ENCODE results near the gene UPF3A.
"Not testable (repeated sequence)": the region's sequence is repeated elsewhere in the genome, so short reads cannot be mapped to it uniquely, and the experiment has no call there.

UPF3A gene, protein sequence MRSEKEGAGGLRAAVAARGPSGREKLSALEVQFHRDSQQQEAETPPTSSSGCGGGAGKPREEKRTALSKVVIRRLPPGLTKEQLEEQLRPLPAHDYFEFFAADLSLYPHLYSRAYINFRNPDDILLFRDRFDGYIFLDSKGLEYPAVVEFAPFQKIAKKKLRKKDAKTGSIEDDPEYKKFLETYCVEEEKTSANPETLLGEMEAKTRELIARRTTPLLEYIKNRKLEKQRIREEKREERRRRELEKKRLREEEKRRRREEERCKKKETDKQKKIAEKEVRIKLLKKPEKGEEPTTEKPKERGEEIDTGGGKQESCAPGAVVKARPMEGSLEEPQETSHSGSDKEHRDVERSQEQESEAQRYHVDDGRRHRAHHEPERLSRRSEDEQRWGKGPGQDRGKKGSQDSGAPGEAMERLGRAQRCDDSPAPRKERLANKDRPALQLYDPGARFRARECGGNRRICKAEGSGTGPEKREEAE

DNA sequence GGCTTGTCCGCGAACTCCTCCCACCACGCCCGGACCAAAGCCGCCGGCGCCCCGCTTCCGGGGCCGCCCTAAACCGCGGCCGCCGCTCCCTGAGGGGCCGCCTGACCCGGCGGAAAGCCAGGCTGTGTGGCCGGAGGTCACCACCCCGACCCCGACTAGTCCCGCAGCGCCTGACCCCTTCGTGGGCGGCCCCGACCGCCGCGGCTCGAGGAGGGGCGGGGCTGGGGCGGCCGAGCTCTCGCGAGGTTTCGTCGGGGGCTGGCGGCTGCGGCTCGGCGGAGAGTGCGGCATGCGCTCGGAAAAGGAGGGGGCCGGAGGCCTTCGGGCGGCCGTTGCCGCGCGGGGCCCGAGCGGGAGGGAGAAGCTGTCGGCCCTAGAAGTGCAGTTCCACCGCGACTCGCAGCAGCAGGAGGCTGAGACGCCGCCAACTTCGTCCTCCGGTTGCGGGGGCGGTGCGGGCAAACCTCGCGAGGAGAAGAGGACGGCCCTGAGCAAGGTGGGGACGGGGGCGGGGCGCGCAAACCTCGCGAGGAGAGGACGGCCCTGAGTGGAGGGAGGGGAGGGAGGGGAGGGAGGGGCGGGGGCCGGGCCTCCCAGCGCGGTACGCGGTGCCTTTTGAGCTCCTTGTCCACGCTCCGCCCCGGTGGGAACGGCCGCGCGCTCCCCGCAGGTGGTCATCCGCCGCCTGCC is at the start of gene UPF3A:
Gene UPF3A (plus strand): TSS at position 251 of the 690 bp plus-strand sequence. CDS start 39 bp downstream, at position 290.
- in situ Hi-C loops (cut with MboI; ENCODE audit: low sequenced_read_pairs) = no loop called here

DNA sequence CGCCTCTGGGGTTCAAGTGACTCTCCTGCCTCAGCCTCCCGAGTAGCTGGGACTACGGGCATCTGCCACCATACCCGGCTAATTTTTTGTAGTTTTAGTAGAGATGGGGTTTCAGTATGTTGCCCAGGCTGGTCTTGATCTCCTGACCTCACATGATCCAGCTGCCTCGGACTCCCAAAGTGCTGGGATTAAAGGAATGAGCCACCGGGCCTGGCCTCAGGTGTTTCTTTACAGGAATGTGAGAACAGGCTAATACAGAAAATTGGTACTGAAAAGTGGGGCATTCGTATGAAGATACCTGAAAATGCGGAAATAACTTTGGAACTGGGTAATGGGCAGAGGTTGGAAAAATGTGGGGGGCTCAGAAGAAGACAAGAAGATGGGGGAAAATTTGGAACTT is 49.5 kb upstream of the UPF3A start:
- in situ Hi-C loops (cut with MboI; ENCODE audit: low sequenced_read_pairs) = no loop called here

- in situ Hi-C loops (cut with MboI; ENCODE audit: low sequenced_read_pairs) = no loop called here
Observed at GRCh38 chr13:114234266-114234644, 47.1 kb upstream of the UPF3A start.

- in situ Hi-C loops (cut with MboI; ENCODE audit: low sequenced_read_pairs) = no loop called here
Observed at GRCh38 chr13:114234645-114235421, 46.6 kb upstream of the UPF3A start, which contains the start of gene CDC16. TSS of gene CDC16 (plus strand) at chr13:114234897. CDS start at chr13:114235085, 188 bp downstream.

GRCh38 chr13:114235697-114236096 is 45.7 kb upstream of the UPF3A start:
- in situ Hi-C loops (cut with MboI; ENCODE audit: low sequenced_read_pairs) = no loop called here

DNA sequence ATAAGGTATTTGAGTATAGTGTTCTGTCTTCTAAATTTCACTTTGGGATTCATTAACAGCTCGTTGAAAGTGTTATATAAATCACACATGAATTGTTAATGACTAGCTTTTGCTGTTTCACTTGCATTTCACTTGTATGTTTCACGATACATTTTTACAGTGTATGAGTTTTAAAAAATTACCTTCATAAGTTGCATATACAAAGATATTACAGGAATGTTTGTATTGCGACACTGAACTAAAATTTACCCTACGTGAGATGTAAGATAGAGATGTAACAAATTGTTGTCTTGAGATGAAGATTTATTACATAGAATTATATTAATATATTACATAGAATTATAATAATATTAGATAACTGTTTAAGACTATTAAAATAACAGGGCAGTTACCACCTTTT is 45.2 kb upstream of the UPF3A start:
- in situ Hi-C loops (cut with MboI; ENCODE audit: low sequenced_read_pairs) = no loop called here

DNA sequence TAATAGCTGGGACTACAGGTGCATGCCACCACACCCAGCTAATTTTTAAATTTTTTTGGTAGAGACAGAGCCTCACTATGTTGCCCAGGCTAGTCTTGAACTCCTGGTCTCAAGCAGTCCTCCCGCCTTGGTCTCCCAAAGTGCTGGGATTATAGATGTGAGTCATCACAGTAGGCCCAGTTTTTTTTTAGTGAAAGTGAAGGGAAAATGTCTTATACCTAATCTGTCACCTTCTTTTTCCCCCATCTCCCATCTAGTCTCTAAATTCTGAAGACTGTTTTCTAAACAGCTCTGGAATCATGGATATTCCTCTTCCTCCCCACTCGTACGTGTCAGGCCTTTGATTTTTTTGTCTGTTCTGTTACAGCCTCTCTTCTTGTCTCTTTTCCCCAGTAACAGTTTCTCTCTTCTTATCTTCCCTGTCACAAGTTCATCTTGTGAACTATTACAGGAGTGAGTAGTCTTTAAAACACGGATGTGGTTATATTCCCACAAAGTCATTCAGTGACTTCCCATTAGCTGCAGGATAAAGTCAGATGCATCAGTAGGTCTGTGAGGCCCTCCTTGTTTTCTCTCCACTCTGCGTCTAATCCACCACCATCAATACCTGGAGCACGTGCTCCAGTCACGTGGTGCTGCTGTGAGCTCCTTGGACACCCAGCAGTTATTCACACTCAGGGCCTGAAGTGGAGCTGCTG is 43.8 kb upstream of the UPF3A start:
- in situ Hi-C loops (cut with MboI; ENCODE audit: low sequenced_read_pairs) = no loop called here

DNA sequence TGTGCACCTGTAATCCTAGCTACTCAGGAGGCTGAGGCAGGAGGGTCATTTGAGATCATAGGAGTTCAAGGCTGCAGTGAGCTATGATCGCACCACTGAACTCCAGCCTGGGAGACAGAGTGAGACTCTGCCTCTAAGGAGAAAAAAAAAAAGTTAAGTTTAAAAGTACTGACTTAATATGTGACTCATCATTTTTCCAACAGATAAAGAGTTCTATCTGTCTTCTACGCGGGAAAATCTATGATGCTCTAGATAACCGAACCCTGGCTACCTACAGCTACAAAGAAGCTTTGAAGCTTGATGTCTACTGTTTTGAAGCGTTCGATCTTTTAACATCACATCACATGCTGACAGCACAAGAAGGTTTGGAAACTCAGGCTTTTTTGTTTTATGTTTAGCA is 39.5 kb upstream of the UPF3A start:
- in situ Hi-C loops (cut with MboI; ENCODE audit: low sequenced_read_pairs) = no loop called here

DNA sequence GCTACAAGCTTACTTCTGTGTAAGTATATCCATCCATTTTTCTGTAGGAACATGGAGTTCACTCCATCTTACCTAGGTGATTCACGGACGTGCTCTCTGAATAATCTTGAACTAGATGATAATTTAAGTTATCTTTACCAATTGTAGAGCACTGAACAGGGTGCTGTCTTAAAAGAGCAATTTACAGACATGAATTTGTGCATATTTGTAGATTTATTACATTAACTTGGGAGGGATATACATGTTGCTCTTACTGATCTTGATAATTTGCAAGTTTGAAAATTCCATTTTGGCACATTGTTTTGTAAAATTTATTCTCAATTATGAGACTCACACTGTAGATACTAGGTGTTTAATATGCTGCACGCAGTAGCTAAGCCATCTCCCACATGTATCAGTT is 37.4 kb upstream of the UPF3A start:
- in situ Hi-C loops (cut with MboI; ENCODE audit: low sequenced_read_pairs) = no loop called here

GRCh38 chr13:114244637-114245036 is 36.8 kb upstream of the UPF3A start:
- in situ Hi-C loops (cut with MboI; ENCODE audit: low sequenced_read_pairs) = no loop called here

- in situ Hi-C loops (cut with MboI; ENCODE audit: low sequenced_read_pairs) = no loop called here
Observed at GRCh38 chr13:114248011-114248410, 33.4 kb upstream of the UPF3A start.

DNA sequence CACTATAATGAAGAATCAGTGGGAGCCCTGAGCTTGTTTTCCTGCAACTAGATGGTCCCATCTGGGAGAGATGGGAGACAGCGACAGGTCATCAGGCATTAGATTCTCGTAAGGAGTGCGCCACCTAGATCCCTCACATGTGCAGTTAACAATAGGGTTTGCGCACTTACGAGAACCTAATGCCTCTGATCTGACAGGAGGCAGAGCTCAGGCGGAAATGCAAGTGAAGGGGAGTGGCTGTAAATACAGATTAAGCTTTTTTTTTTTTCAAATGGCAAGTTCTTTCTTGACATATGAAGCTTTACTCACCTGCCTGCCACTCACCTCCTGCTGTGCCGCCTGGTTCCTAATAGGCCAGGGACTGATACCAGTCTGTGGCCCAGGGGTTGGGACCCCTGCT is 32.3 kb upstream of the UPF3A start:
- in situ Hi-C loops (cut with MboI; ENCODE audit: low sequenced_read_pairs) = no loop called here

- in situ Hi-C loops (cut with MboI; ENCODE audit: low sequenced_read_pairs) = not testable (repeated sequence)
Observed at GRCh38 chr13:114251639-114252440, 29.6 kb upstream of the UPF3A start.

DNA sequence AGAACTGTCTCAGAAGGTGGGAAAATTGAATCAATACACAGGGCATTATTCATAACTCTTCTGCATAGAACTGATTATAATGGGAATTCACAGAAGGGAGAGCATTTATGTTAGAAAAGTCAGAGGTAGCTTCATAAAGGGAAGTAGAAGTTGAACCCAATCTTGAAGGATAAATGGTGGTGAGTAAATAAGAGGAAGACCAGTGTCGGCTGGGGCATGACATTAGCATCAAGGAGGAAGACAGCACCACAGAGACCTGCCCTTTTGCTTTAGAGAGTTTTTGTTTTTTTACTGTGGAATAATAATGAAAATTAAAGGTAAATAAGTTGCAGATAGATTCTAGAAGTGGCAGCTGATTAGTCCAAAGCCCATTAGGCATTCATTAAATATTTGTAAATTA is 24.9 kb upstream of the UPF3A start:
- in situ Hi-C loops (cut with MboI; ENCODE audit: low sequenced_read_pairs) = no loop called here

DNA sequence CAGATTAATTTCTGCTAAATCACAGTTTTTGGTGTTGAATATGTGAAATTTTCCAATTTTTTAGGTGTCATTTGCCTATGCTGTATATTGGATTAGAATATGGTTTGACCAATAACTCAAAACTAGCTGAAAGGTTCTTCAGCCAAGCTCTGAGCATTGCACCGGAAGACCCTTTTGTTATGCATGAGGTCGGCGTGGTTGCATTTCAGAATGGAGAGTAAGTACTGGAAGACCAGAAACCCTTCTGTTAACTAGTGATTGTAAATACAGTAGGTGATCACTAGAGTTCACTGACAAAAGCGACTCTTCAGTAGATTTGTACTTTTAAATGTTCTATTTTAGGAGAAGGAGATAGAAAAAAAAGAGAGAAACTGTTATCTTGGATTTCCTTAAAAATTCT is 24.4 kb upstream of the UPF3A start:
- in situ Hi-C loops (cut with MboI; ENCODE audit: low sequenced_read_pairs) = no loop called here

DNA sequence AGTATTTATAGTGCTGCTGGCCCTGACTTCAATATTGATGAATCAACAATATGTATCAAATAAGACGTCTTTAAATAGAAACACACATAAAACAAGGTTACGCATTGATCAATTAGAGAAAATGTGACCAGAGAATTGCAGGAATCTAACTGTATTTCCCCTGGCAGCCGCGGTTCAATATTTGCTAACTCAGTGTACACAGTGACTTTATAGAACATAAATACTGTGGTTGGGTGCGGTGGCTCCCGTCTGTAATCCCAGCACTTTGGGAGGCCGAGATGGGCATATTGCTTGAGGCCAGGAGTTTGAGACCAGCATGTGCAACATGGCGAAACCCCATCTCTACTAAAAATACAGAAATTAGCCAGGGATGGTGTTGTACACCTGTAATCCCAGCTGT is 22.8 kb upstream of the UPF3A start:
- in situ Hi-C loops (cut with MboI; ENCODE audit: low sequenced_read_pairs) = no loop called here

DNA sequence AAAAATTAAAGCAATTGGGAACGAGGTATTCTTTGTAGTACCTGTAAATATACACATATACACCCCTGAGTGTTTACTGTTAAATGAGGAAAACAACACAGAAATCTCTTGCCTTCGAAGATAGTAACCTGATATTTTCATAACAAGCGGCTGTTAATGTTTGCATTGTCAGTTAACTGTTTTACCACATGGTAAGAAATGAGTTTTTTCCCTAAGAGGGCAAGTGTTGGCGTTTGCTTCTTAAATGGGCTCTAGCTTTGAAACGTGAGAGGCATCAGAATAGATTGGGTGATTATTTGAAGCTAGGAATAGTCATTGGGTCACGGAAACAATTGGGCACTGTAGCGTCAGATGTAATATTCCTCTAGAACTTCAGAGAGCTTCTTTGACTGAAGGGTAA is 22.0 kb upstream of the UPF3A start:
- in situ Hi-C loops (cut with MboI; ENCODE audit: low sequenced_read_pairs) = no loop called here

- in situ Hi-C loops (cut with MboI; ENCODE audit: low sequenced_read_pairs) = no loop called here
Observed at GRCh38 chr13:114259974-114260373, 21.4 kb upstream of the UPF3A start.

DNA sequence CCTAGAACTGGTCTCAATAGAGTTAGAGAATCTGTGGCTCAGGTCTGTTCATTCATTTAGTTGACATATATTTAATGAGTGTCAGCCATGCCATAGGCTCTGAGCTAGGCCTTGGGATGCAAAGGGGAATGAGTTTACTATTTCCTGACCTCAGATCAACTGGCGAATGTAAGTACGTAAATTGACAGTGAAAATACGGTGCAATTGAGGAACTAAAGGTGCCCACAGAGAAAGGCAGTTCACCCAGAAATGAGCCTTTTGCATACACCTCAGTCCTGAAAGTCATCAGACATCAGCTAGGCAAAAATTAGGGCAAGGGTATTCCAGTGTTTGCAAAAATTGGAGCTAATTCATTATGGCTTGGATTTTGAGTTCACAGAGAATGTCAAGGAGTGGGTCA is 20.6 kb upstream of the UPF3A start:
- in situ Hi-C loops (cut with MboI; ENCODE audit: low sequenced_read_pairs) = no loop called here

All from hTERT RPE-1 (cell line).